Natural killer cell (primary cell): ENCODE results near the gene LNX2. TPM values are rescaled to one million over a fixed set of nuclear protein-coding genes. Genes with fewer than 3 reads are reported as not detected.

Experiments
- ATAC-seq, 3 donors: fragments of 150-1000 bp in 2 of 3; fragments of 200-7000 bp in 1 of 3; cut with Tn5 transposase; 1 replicate in 1 of 3; 2 replicates in 2 of 3; pipeline ENCODE4 v1.10.0; 2021; ENCODE audit warnings: mild to moderate bottlenecking in 2 of 3, moderate library complexity in 2 of 3
- DNase-seq, 2 donors: peaks; one replicate each; pipeline versions ENCODE4 v3.0.0 to v3.0.0-alpha.2; 2013 to 2021; ENCODE audit warnings: mixed read lengths in 1 of 2
- H3K27ac ChIP-seq: one replicate; pipeline ENCODE4 v1.5.1; 2013; ENCODE audit warnings: mild to moderate bottlenecking, low read length
- H3K27me3 ChIP-seq: one replicate; pipeline ENCODE4 v1.6.1; 2013; ENCODE audit warnings: low read length; ENCODE audit not compliant: control insufficient read depth, insufficient read depth
- H3K36me3 ChIP-seq: one replicate; pipeline ENCODE4 v1.6.1; 2013; ENCODE audit warnings: low read length; ENCODE audit not compliant: control insufficient read depth, insufficient read depth
- H3K4me1 ChIP-seq: one replicate; pipeline ENCODE4 v1.6.1; 2013; ENCODE audit warnings: low read length; ENCODE audit not compliant: control insufficient read depth, insufficient read depth
- H3K4me3 ChIP-seq: one replicate; pipeline ENCODE4 v1.5.1; 2013; ENCODE audit warnings: low read length
- H3K9me3 ChIP-seq: one replicate; pipeline ENCODE4 v1.6.1; 2013; ENCODE audit warnings: low read length; ENCODE audit not compliant: control insufficient read depth, insufficient read depth
- H3K27ac Mint-ChIP-seq, 2 donors: one replicate each; pipeline ENCODE4 v1.8.0; 2022; ENCODE audit warnings: mild to moderate bottlenecking in 2 of 2, mixed read lengths in 2 of 2, moderate library complexity in 1 of 2
- H3K27me3 Mint-ChIP-seq, 2 donors: one replicate each; pipeline ENCODE4 v1.8.0; 2022; ENCODE audit warnings: low read depth in 2 of 2, mixed read lengths in 2 of 2
- H3K36me3 Mint-ChIP-seq: one replicate; pipeline ENCODE4 v1.8.0; 2022; ENCODE audit warnings: mixed read lengths
- H3K4me1 Mint-ChIP-seq, 2 donors: one replicate each; pipeline ENCODE4 v1.8.0; 2022; ENCODE audit warnings: mixed read lengths in 2 of 2
- H3K4me3 Mint-ChIP-seq: one replicate; pipeline ENCODE4 v1.8.0; 2022; ENCODE audit warnings: mild to moderate bottlenecking, moderate library complexity, mixed read lengths
- H3K9me3 Mint-ChIP-seq, 2 donors: one replicate each; pipeline ENCODE4 v1.8.0; 2022; ENCODE audit warnings: mixed read lengths in 2 of 2
- CTCF ChIP-seq: fragments of 200-600 bp; IDR thresholded peaks from one replicate; pipeline ENCODE4 v1.8.0; 2022; ENCODE audit warnings: antibody characterized with exemption
- WGBS: methylation state at CpG from one replicate; pipeline ENCODE4 v1.1.7; 2013; ENCODE audit warnings: missing lambda C conversion rate; ENCODE audit not compliant: insufficient coverage; 5-methylcytosine and 5-hydroxymethylcytosine counted together
- intact Hi-C: fragments of 100-400 bp; cut with micrococcal nuclease; formaldehyde crosslinking; loops from one replicate; pipeline ENCODE4 v1.14.2; 2022
- total RNA-seq, 4 donors: library from RNA; stranded (reverse); fragments of 120-200 nt in 1 of 4; gene quantifications; one replicate each; pipeline versions ENCODE4 v1.2.3 to v1.2.4, GENCODE V29; 2013 to 2022

LNX2 gene
- total RNA-seq, 3 donors from 2014 or later (not counting 1 experiment from before 2014, with no cell fraction given) = 4.5 to 6.6 (median 5.0) TPM

GRCh38 chr13:27505792-27506191, 114.5 kb downstream of the LNX2 start:
- DNase-seq (no peak), ATAC-seq (no peak)
- H3K9me3 ChIP-seq = no peaks in the 10 kb centered on the region
- no peak for TF ChIP-seq CTCF
- Mint-ChIP-seq H3K27me3 (peaks cover 0 to 6% of the 10 kb centered on the region in 2 donors), H3K4me1 (no peaks in the 10 kb centered on the region), H3K27ac (no peak overlapping the region), H3K36me3 (no peaks in the 10 kb centered on the region), H3K4me3 (no peak overlapping the region), H3K9me3 (no peaks in the 10 kb centered on the region)
- no peaks in the 10 kb centered on the region for H3K36me3 ChIP-seq
- WGBS = no CpG with 5 or more reads among the region's 3 CpGs
- intact Hi-C loops = no loop called here
- no peak overlapping the region for H3K4me3 ChIP-seq
- no peaks in the 10 kb centered on the region for H3K4me1 ChIP-seq
- no peaks in the 10 kb centered on the region for H3K27me3 ChIP-seq
- no peak overlapping the region for H3K27ac ChIP-seq

- no peak overlapping the region for H3K4me3 ChIP-seq
- peaks cover 0 to 3% of the 10 kb centered on the region in 2 donors for H3K27me3 Mint-ChIP-seq
- no peaks in the 10 kb centered on the region for H3K9me3 Mint-ChIP-seq
- no peak for ATAC-seq
- H3K27me3 ChIP-seq = no peaks in the 10 kb centered on the region
- H3K36me3 ChIP-seq = no peaks in the 10 kb centered on the region
- H3K36me3 Mint-ChIP-seq = no peaks in the 10 kb centered on the region
- no peak for DNase-seq
- no peak for TF ChIP-seq CTCF
- no peaks in the 10 kb centered on the region for H3K4me1 Mint-ChIP-seq
- no peaks in the 10 kb centered on the region for H3K4me1 ChIP-seq
- 87% methylated on average over 5 of the region's 5 CpGs for WGBS
- no peak overlapping the region for H3K27ac ChIP-seq
- intact Hi-C loops = no loop called here
- no peak overlapping the region for H3K27ac Mint-ChIP-seq
- H3K4me3 Mint-ChIP-seq = no peak overlapping the region
- no peaks in the 10 kb centered on the region for H3K9me3 ChIP-seq
These were observed 115.5 kb downstream of the LNX2 start for GRCh38 chr13:27504868-27505194.

GRCh38 chr13:27504128-27504867, 116.0 kb downstream of the LNX2 start:
- H3K4me1 Mint-ChIP-seq = no peaks in the 10 kb centered on the region
- no peak for TF ChIP-seq CTCF
- H3K9me3 Mint-ChIP-seq = no peaks in the 10 kb centered on the region
- H3K4me3 ChIP-seq = no peak overlapping the region
- H3K4me1 ChIP-seq = no peaks in the 10 kb centered on the region
- H3K36me3 Mint-ChIP-seq = no peaks in the 10 kb centered on the region
- H3K27ac Mint-ChIP-seq = no peak overlapping the region
- peaks cover 0 to 3% of the 10 kb centered on the region in 2 donors for H3K27me3 Mint-ChIP-seq
- H3K27ac ChIP-seq = no peak overlapping the region
- H3K27me3 ChIP-seq = no peaks in the 10 kb centered on the region
- intact Hi-C loops = no loop called here
- WGBS = 85% methylated on average over 12 of the region's 12 CpGs
- no peaks in the 10 kb centered on the region for H3K36me3 ChIP-seq
- H3K9me3 ChIP-seq = no peaks in the 10 kb centered on the region
- DNase-seq = no peak
- H3K4me3 Mint-ChIP-seq = no peak overlapping the region
- no peak for ATAC-seq
